GM12878 (cell line): ENCODE measurements around the gene NME5.

Experiments
- ATF7 ChIP-seq: fragments of 450-650 bp; IDR thresholded peaks from 2 replicates; pipeline ENCODE4 v1.6.1; 2016; ENCODE audit warnings: low read depth, mild to moderate bottlenecking
- CBFB ChIP-seq: IDR thresholded peaks from 2 replicates; pipeline ENCODE4 v1.6.1; 2016; ENCODE audit warnings: antibody characterized with exemption, low read depth
- CEBPB ChIP-seq, 2 experiments: fragments of 150-350 bp in 1 of 2; IDR thresholded peaks; 2 replicates each; pipeline ENCODE4 v1.6.1; 2012 to 2014; ENCODE audit warnings: low read depth in 2 of 2, low read length in 2 of 2, borderline replicate concordance in 1 of 2, inconsistent platforms in 1 of 2
- EZH2 ChIP-seq: IDR thresholded peaks from 2 replicates; pipeline ENCODE4 v1.6.1; 2012; ENCODE audit warnings: low read depth, mild to moderate bottlenecking, control low read depth, inconsistent platforms, low read length, borderline replicate concordance; ENCODE audit not compliant: control insufficient read depth
- MEF2B ChIP-seq: fragments of 450-650 bp; IDR thresholded peaks from 2 replicates; pipeline ENCODE4 v1.6.1; 2018; ENCODE audit warnings: mild to moderate bottlenecking, moderate library complexity; ENCODE audit not compliant: partially characterized antibody, poor library complexity, severe bottlenecking
- NR2F1 ChIP-seq: fragments of 450-650 bp; conservative IDR thresholded peaks from 2 replicates; pipeline ENCODE4 v1.6.1; 2017; ENCODE audit warnings: mild to moderate bottlenecking
- POLR2A ChIP-seq: IDR thresholded peaks from 2 replicates; pipeline ENCODE4 v1.6.1; 2011; ENCODE audit warnings: low read depth, mild to moderate bottlenecking, low read length
- RELA ChIP-seq: fragments of 450-650 bp; IDR thresholded peaks from 2 replicates; pipeline ENCODE4 v1.8.0; 2014; ENCODE audit warnings: borderline replicate concordance; ENCODE audit not compliant: partially characterized antibody
- SIN3A ChIP-seq: IDR thresholded peaks from 2 replicates; pipeline ENCODE4 v1.6.1; 2012; ENCODE audit warnings: low read depth, low read length, improper control_type of control experiment
- TAF1 ChIP-seq: IDR thresholded peaks from 2 replicates; pipeline ENCODE4 v1.6.1; 2011; ENCODE audit warnings: mild to moderate bottlenecking, low read depth, low read length, borderline replicate concordance
- TARDBP ChIP-seq: IDR thresholded peaks from 2 replicates; pipeline ENCODE4 v1.6.1; 2016; ENCODE audit warnings: borderline replicate concordance
- TBL1XR1 ChIP-seq: IDR thresholded peaks from 2 replicates; pipeline ENCODE4 v1.6.1; 2012; ENCODE audit warnings: low read depth, low read length, improper control_type of control experiment
- WRNIP1 ChIP-seq: IDR thresholded peaks from 2 replicates; pipeline ENCODE4 v1.6.1; 2011; ENCODE audit warnings: low read depth, low read length, improper control_type of control experiment, borderline replicate concordance
- TF ChIP-seq, protein P1 (sequence below), 3 experiments: IDR thresholded peaks in 2 of 3; conservative IDR thresholded peaks in 1 of 3; 2 replicates each; pipeline ENCODE4 v1.5.1; 2011; ENCODE audit warnings: low read depth in 3 of 3, low read length in 3 of 3, mild to moderate bottlenecking in 3 of 3, control low read depth in 2 of 3, moderate library complexity in 2 of 3, inconsistent platforms in 1 of 3, mixed read lengths in 1 of 3; ENCODE audit not compliant: control insufficient read depth in 2 of 3, insufficient read depth in 1 of 3; ENCODE audit errors: extremely low read depth in 1 of 3

DNA sequence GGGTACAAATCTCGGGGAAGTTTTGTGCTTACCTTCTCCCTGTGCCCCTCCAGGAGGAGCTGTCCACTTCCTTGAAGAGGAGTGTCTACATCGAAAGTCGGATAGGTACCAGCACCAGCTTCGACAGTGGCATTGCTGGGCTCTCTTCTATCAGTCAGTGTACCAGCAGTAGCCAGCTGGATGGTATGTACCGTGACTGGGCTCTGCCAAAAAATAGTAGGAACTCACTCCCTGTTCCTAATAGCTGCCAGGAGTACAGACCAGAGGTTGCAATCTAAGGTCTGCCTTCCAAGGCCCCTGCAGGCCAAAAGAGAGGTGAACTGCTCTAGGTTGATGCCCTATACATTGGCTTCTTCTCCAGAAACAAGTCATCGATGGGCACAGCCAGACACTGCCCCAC lies 43.6 kb upstream of the NME5 start:
- TF ChIP-seq TAF1 (no peak), EZH2 (no peak), RELA (no peak), TARDBP (no peak), CEBPB (IDR thresholded peaks at IDR 0.05; ENCODE audit: borderline replicate concordance in 1 of 2, low read depth in 2 of 2, low read length in 2 of 2) (no peak), ATF7 (no peak), CBFB (no peak), SIN3A (no peak), MEF2B (no peak), POLR2A (no peak), NR2F1 (no peak), WRNIP1 (no peak), TBL1XR1 (no peak)
- TF ChIP-seq, protein P1, sequence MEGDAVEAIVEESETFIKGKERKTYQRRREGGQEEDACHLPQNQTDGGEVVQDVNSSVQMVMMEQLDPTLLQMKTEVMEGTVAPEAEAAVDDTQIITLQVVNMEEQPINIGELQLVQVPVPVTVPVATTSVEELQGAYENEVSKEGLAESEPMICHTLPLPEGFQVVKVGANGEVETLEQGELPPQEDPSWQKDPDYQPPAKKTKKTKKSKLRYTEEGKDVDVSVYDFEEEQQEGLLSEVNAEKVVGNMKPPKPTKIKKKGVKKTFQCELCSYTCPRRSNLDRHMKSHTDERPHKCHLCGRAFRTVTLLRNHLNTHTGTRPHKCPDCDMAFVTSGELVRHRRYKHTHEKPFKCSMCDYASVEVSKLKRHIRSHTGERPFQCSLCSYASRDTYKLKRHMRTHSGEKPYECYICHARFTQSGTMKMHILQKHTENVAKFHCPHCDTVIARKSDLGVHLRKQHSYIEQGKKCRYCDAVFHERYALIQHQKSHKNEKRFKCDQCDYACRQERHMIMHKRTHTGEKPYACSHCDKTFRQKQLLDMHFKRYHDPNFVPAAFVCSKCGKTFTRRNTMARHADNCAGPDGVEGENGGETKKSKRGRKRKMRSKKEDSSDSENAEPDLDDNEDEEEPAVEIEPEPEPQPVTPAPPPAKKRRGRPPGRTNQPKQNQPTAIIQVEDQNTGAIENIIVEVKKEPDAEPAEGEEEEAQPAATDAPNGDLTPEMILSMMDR (IDR thresholded peaks at IDR 0.05 in 2 of 3, conservative IDR thresholded peaks at IDR 0.05 in 1 of 3; ENCODE audit: control insufficient read depth in 2 of 3, extremely low read depth in 1 of 3, insufficient read depth in 1 of 3, low read depth in 3 of 3, low read length in 3 of 3): no peak
